Measurements from ENCODE around the gene PTPRJ. TPM values are rescaled to one million over a fixed set of nuclear protein-coding genes. Genes with fewer than 3 reads are reported as not detected.

PTPRJ gene
- total and polyA plus RNA-seq, 2 experiments from 2014 or later, result 4.5 to 9.5 TPM

DNA sequence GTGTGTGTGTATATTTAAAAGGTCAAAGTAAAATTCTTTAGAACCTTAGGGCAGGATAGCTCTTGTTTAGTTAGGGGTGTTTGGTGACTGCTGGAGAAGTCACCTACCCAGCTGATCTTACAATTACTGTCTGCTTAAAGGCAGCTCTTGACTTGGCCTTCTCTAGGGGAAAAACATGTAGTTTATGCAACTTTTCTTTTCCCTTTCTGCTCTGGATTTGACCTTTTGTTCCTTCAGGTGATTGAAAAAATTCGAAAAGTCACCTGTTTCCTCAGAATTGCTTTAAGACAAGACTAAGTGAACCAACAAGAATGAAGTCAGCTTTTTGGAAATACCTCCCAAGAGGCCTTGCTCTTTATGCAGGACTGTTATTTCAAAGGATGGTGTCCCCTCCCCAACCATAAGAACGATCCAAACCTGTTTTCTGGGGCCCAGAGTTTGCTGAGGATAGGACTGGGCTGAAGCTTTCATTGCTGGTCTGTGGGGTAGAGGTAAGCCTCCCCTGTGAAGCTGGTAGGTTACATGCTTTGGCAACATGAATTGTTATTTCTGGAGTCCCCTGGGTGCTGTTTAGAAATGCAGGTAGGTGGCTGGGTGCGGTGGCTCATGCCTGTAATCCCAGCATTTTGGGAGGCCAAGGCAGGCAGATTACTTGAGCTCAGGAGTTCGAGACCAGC is 111.2 kb downstream of the PTPRJ start:
- Histone ChIP-seq H3K9me3 (ENCODE audit: low read depth) (no peaks in the 10 kb centered on the region), H3F3A (ENCODE audit: insufficient read depth) (no peaks in the 10 kb centered on the region), H3K9me2 (ENCODE audit: insufficient read depth) (no peaks in the 10 kb centered on the region), H3K4me2 (ENCODE audit: unreplicated experiment) (no peak overlapping the region), H2AFZ (no peak overlapping the region), H4K20me1 (ENCODE audit: insufficient read depth) (peaks cover 4% of the 10 kb centered on the region; the same call in 1 of the 2 replicates), H3K9ac (no peak overlapping the region), H3K27ac (no peak overlapping the region), H3K36me3 (ENCODE audit: low read depth) (no peaks in the 10 kb centered on the region), H3K27me3 (replicated peaks; ENCODE audit: insufficient read depth) (no peaks in the 10 kb centered on the region), H3K4me1 (ENCODE audit: insufficient read depth) (peaks cover 9% of the 10 kb centered on the region), H3K79me2 (ENCODE audit: insufficient read depth) (peaks cover 61% of the 10 kb centered on the region), H3K4me3 (no peak overlapping the region)
- 97 to 98% methylated on average over 4 of the region's 4 CpGs for WGBS, 2 experiments (ENCODE audit: low coverage in 1 of 2, low lambda C conversion rate in 2 of 2, missing lambda C conversion rate in 2 of 2)
- TF ChIP-seq EZH2 (IDR thresholded peaks at IDR 0.05; ENCODE audit: insufficient read depth, poor library complexity, severe bottlenecking) (no peak), EZH2phosphoT487 (IDR thresholded peaks at IDR 0.05; ENCODE audit: insufficient read depth, low read depth) (no peak)
- DNase-seq, result no peak
- in situ Hi-C loops (cut with MboI), result no loop called here

DNA sequence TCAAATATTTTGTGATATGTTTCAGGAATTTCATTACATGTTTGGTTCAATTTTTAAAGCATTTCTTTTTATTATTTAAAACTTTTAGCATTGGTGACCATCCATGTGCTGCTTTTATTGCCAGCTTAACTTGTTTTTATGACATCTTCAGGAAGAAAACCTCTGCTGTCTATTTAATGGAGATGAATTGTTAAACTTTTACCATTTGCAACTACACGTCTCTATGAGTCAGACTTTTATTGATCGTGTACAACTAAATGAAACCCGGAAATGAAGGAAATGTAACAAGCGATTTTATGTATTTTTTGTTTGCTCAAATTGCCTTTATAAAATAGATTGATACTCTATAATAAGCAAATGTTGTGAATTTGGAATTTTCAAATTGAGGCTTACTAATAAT is 113.0 kb downstream of the PTPRJ start:
- Histone ChIP-seq H3K4me2 (ENCODE audit: unreplicated experiment) (no peak overlapping the region), H3K36me3 (ENCODE audit: low read depth) (no peaks in the 10 kb centered on the region), H3K9ac (no peak overlapping the region), H3K4me3 (no peak overlapping the region), H3K4me1 (ENCODE audit: insufficient read depth) (peaks cover 11% of the 10 kb centered on the region), H3K27ac (no peak overlapping the region), H3K9me3 (ENCODE audit: low read depth) (no peaks in the 10 kb centered on the region), H3K79me2 (ENCODE audit: insufficient read depth) (peaks cover 68% of the 10 kb centered on the region), H3K9me2 (ENCODE audit: insufficient read depth) (no peaks in the 10 kb centered on the region), H3K27me3 (replicated peaks; ENCODE audit: insufficient read depth) (no peaks in the 10 kb centered on the region), H3F3A (ENCODE audit: insufficient read depth) (no peaks in the 10 kb centered on the region), H2AFZ (no peak overlapping the region), H4K20me1 (ENCODE audit: insufficient read depth) (peaks cover 4% of the 10 kb centered on the region; the same call in 1 of the 2 replicates)
- no peak for DNase-seq
- WGBS, 2 experiments (ENCODE audit: low coverage in 1 of 2, low lambda C conversion rate in 2 of 2, missing lambda C conversion rate in 2 of 2), result 66 to 71% methylated on average over 4 of the region's 4 CpGs
- in situ Hi-C loops (cut with MboI), result no loop called here
- TF ChIP-seq EZH2phosphoT487 (IDR thresholded peaks at IDR 0.05; ENCODE audit: insufficient read depth, low read depth) (no peak), EZH2 (IDR thresholded peaks at IDR 0.05; ENCODE audit: insufficient read depth, poor library complexity, severe bottlenecking) (no peak)

DNA sequence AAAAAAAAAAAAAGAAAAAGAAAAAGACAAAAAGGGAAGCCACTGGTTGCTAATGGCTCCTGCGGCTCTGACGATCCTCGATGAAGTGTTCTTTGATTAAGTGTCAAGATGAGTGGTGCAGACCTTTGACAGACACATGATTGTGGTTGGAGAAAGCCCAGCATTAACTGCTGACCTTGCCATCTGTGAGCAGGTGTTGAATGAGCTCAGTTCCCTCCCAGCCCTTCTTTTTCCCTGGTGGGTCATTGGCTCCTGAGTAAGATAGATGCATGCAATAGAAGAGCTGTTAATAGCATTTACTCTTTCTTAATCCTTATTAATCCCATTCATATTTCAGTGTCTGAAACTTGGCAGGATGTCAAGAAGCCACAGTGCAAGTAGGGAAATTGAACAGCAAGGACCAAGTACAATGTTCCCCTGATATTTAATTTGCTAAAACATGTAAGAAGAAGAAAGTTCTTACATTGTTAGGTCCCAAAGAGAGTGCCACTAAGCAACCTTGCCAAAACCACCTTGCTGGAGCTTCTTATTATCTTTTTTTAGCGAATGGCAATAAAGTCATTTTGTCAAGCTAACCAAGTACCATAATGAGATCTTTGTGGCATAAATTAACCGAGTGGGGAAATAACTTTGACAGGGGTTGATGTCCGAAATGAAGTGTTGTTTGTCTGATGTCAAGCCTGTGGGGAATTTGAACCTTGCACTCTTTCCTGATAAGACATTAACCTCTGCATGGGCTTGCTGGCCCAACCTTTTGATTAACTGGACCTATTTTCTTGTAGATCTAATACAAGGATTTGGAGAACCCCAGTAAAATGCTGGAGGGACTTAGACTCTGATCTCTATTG is 113.7 kb downstream of the PTPRJ start:
- no peak overlapping the region for H3K9ac ChIP-seq
- H3K36me3 ChIP-seq (ENCODE audit: low read depth), result no peaks in the 10 kb centered on the region
- peaks cover 11% of the 10 kb centered on the region for H3K4me1 ChIP-seq (ENCODE audit: insufficient read depth)
- TF ChIP-seq EZH2 (IDR thresholded peaks at IDR 0.05; ENCODE audit: insufficient read depth, poor library complexity, severe bottlenecking) (no peak), EZH2phosphoT487 (IDR thresholded peaks at IDR 0.05; ENCODE audit: insufficient read depth, low read depth) (no peak)
- no peak overlapping the region for H3K4me2 ChIP-seq (ENCODE audit: unreplicated experiment)
- H3F3A ChIP-seq (ENCODE audit: insufficient read depth), result no peaks in the 10 kb centered on the region
- no peak overlapping the region for H2AFZ ChIP-seq
- in situ Hi-C loops (cut with MboI), result no loop called here
- peaks cover 65% of the 10 kb centered on the region for H3K79me2 ChIP-seq (ENCODE audit: insufficient read depth)
- H4K20me1 ChIP-seq (ENCODE audit: insufficient read depth), result peaks cover 4% of the 10 kb centered on the region; the same call in 1 of the 2 replicates
- no peaks in the 10 kb centered on the region for H3K9me2 ChIP-seq (ENCODE audit: insufficient read depth)
- no peaks in the 10 kb centered on the region for H3K27me3 ChIP-seq (replicated peaks; ENCODE audit: insufficient read depth)
- WGBS, 2 experiments (ENCODE audit: low coverage in 1 of 2, low lambda C conversion rate in 2 of 2, missing lambda C conversion rate in 2 of 2), result 95 to 98% methylated on average over 6 of the region's 6 CpGs
- no peak overlapping the region for H3K4me3 ChIP-seq
- no peak overlapping the region for H3K27ac ChIP-seq
- DNase-seq, result no peak
- H3K9me3 ChIP-seq (ENCODE audit: low read depth), result no peaks in the 10 kb centered on the region

DNA sequence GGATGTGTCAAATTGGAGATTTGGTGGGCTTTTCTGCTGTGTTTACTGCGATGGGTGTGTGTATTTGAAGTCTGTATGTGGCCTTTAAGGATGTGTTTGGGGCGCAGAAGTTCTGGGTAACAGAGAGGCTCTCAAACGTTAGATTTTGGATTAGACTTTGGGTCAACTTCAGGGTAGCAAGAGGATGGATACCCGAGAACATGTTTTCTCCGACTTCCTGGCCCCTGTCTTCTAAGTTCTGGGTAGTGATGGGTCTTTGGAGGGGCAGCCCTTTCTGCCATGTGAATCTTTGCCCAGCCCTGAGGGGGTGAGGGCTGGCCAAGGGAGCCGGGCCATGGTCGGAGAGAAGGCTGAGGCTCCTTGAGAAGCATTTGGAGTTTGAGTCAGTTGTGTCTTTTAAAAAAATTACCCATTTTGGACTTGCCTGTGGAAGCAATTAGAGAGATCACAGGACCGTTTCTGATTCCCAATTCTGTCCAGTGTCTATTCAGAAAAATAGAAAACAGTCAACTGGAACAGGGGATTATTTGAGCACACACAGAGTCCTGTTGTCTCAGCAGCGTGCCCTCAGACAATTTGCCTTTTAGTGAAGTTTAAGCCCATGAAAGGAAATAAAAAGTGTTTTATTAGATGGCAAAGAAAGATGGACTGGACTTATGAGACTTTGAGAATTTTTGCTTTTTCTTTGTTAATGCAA is 114.4 kb downstream of the PTPRJ start:
- Histone ChIP-seq H2AFZ (no peak overlapping the region), H3K36me3 (ENCODE audit: low read depth) (no peaks in the 10 kb centered on the region), H3K4me1 (ENCODE audit: insufficient read depth) (peaks cover 11% of the 10 kb centered on the region), H3K9ac (no peak overlapping the region), H3K9me2 (ENCODE audit: insufficient read depth) (no peaks in the 10 kb centered on the region), H3F3A (ENCODE audit: insufficient read depth) (no peaks in the 10 kb centered on the region), H3K4me3 (no peak overlapping the region), H3K79me2 (ENCODE audit: insufficient read depth) (peaks cover 67% of the 10 kb centered on the region), H3K9me3 (ENCODE audit: low read depth) (no peaks in the 10 kb centered on the region), H3K4me2 (ENCODE audit: unreplicated experiment) (no peak overlapping the region), H3K27me3 (replicated peaks; ENCODE audit: insufficient read depth) (no peaks in the 10 kb centered on the region), H3K27ac (no peak overlapping the region), H4K20me1 (ENCODE audit: insufficient read depth) (peaks cover 4% of the 10 kb centered on the region; the same call in 1 of the 2 replicates)
- WGBS, 2 experiments (ENCODE audit: low coverage in 1 of 2, low lambda C conversion rate in 2 of 2, missing lambda C conversion rate in 2 of 2), result 77 to 82% methylated on average over 9 of the region's 9 CpGs
- no peak for DNase-seq
- TF ChIP-seq EZH2 (IDR thresholded peaks at IDR 0.05; ENCODE audit: insufficient read depth, poor library complexity, severe bottlenecking) (no peak), EZH2phosphoT487 (IDR thresholded peaks at IDR 0.05; ENCODE audit: insufficient read depth, low read depth) (no peak)
- in situ Hi-C loops (cut with MboI), result no loop called here
